Measurements from ENCODE around the gene AP1B1.
"Not testable (repeated sequence)": the region's sequence is repeated elsewhere in the genome, so short reads cannot be mapped to it uniquely, and the experiment has no call there.

The AP1B1 gene

GRCh38 chr22:29348041-29348440 is 40.3 kb downstream of the AP1B1 start:
- DNase-seq: no peak

- no peak for DNase-seq
Measured at GRCh38 chr22:29346659-29347058, 41.7 kb downstream of the AP1B1 start.

GRCh38 chr22:29345932-29346331 is 42.4 kb downstream of the AP1B1 start:
- no peak for DNase-seq

- not testable (repeated sequence) for DNase-seq
Measured at GRCh38 chr22:29344889-29345288, 43.5 kb downstream of the AP1B1 start.

- DNase-seq: peak; percentile 79
Measured at GRCh38 chr22:29344137-29344536, 44.2 kb downstream of the AP1B1 start.

- no peak for DNase-seq
Measured at GRCh38 chr22:29343313-29343805, 45.0 kb downstream of the AP1B1 start.

GRCh38 chr22:29342577-29343312 is 45.6 kb downstream of the AP1B1 start:
- no peak for DNase-seq

GRCh38 chr22:29342177-29342576 is 46.2 kb downstream of the AP1B1 start:
- no peak for DNase-seq

GRCh38 chr22:29341849-29342127 is 46.6 kb downstream of the AP1B1 start:
- DNase-seq: no peak

GRCh38 chr22:29341056-29341848 is 47.1 kb downstream of the AP1B1 start:
- DNase-seq: no peak

- no peak for DNase-seq
Measured at GRCh38 chr22:29340566-29340965, 47.8 kb downstream of the AP1B1 start.

GRCh38 chr22:29339381-29340235 is 48.8 kb downstream of the AP1B1 start:
- DNase-seq: no peak

GRCh38 chr22:29338398-29338797 is 50.0 kb downstream of the AP1B1 start:
- DNase-seq: no peak

- no peak for DNase-seq
Measured at GRCh38 chr22:29337631-29338284, 50.6 kb downstream of the AP1B1 start.

GRCh38 chr22:29336751-29337490 is 51.4 kb downstream of the AP1B1 start:
- no peak for DNase-seq

GRCh38 chr22:29335656-29336055 is 52.7 kb downstream of the AP1B1 start:
- no peak for DNase-seq

GRCh38 chr22:29334696-29335344 is 53.5 kb downstream of the AP1B1 start:
- peak; percentile 22 for DNase-seq

GRCh38 chr22:29334148-29334547 is 54.2 kb downstream of the AP1B1 start:
- peak; percentile 13 for DNase-seq

- peak; percentile 14 for DNase-seq
Measured at GRCh38 chr22:29332886-29333496, 55.4 kb downstream of the AP1B1 start.

- DNase-seq: peak; percentile 21
Measured at GRCh38 chr22:29331658-29332300, 56.6 kb downstream of the AP1B1 start.
